ENCODE measurements around the gene FSTL5.

Gene FSTL5

GRCh38 chr4:161573836-161574235, 590.0 kb downstream of the FSTL5 start:
- Histone ChIP-seq H3K36me3 (no peaks in the 10 kb centered on the region), H3K4me1 (ENCODE audit: control insufficient read depth in 1 of 2, insufficient read depth in 1 of 2, low read depth in 1 of 2, low read length in 1 of 2) (no peaks in the 10 kb centered on the region), H3K4me3 (ENCODE audit: low read depth in 1 of 2, low read length in 1 of 2) (no peak overlapping the region), H3K9me3 (no peaks in the 10 kb centered on the region), H3K27me3 (no peaks in the 10 kb centered on the region), H3K27ac (no peak overlapping the region)
- TF ChIP-seq CTCF (IDR thresholded peaks at IDR 0.05): no peak

DNA sequence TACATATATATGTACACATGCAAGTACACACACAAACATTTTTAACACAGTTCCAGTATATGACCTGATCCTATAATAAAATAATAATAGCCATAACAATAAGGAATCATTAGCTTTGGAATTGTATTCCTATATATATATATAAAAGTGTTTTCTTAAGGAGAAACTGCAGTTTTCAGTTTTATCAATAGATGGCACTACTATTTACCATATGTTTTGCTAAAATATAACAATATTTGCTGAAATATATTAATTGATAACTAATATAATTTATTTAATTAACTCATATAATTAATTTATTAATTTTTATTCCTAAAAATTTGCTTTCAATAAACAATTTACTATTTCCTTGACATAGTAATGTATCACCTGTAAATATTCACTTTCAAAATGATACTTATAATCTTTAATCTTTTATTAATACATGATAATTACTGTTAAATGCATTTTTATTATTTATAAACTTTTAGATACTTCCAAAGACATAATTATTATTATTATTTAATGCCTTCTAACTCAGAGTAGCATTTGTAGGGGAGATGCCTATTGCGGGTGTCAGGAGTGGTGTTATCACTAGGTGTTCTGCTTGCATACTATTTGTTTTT, 599.5 kb downstream of the FSTL5 start:
- Histone ChIP-seq H3K4me1 (ENCODE audit: control insufficient read depth in 1 of 2, insufficient read depth in 1 of 2, low read depth in 1 of 2, low read length in 1 of 2) (no peaks in the 10 kb centered on the region), H3K4me3 (ENCODE audit: low read depth in 1 of 2, low read length in 1 of 2) (no peak overlapping the region), H3K9me3 (no peaks in the 10 kb centered on the region), H3K27me3 (no peaks in the 10 kb centered on the region), H3K36me3 (no peaks in the 10 kb centered on the region), H3K27ac (no peak overlapping the region)
- TF ChIP-seq CTCF (IDR thresholded peaks at IDR 0.05): no peak

DNA sequence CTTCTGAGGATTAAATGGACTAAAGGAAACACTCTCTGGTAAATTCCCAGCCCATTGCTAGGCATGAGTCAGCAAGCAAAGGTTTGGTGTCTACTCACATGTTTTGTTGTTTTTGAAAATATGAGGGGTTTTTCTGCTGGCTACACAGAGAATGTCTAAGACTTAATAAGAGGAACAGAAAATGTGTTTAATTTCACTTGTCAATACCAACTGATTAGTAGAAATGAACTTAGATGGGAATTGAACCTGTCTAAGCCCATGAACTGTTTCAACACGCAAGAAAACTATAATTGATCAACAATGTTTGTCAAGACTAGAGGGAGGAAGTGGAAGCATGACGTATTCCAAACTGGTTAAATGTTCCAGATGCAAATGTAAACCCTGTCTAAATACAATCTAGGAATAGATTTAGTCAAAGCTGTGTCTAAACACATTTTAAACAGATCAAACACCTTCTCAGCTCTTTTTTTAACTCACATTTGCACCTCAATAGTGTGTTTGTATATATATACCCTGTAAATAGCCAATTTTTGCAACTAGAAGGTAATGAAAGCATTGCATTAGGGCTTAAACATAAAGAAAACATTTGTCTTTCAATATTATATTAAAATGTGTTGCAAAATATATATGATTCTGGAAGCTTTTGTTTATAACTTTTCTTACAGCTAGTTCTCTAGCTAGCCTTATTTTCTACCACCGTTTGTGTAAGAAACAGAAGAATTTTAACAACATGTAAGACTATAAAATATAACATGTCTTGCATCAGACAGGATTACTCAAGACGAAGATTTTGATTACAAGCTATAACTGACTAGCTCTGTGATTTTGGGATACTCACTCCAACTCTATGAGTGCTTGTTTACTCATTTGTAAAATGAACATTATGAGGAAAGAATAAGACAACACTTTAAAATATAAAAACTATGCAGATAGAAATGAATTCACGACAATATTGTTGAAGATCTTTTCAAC, 607.8 kb downstream of the FSTL5 start:
- no peak for TF ChIP-seq CTCF (IDR thresholded peaks at IDR 0.05)
- Histone ChIP-seq H3K27me3 (no peaks in the 10 kb centered on the region), H3K9me3 (no peaks in the 10 kb centered on the region), H3K4me1 (ENCODE audit: control insufficient read depth in 1 of 2, insufficient read depth in 1 of 2, low read depth in 1 of 2, low read length in 1 of 2) (no peaks in the 10 kb centered on the region), H3K36me3 (no peaks in the 10 kb centered on the region), H3K27ac (no peak overlapping the region), H3K4me3 (ENCODE audit: low read depth in 1 of 2, low read length in 1 of 2) (no peak overlapping the region)

- Histone ChIP-seq H3K27me3 (no peaks in the 10 kb centered on the region), H3K27ac (no peak overlapping the region), H3K4me3 (ENCODE audit: low read depth in 1 of 2, low read length in 1 of 2) (no peak overlapping the region), H3K4me1 (ENCODE audit: control insufficient read depth in 1 of 2, insufficient read depth in 1 of 2, low read depth in 1 of 2, low read length in 1 of 2) (no peaks in the 10 kb centered on the region), H3K9me3 (no peaks in the 10 kb centered on the region), H3K36me3 (no peaks in the 10 kb centered on the region)
- TF ChIP-seq CTCF (IDR thresholded peaks at IDR 0.05): no peak
Observed at GRCh38 chr4:161554372-161554990, 609.3 kb downstream of the FSTL5 start.

- TF ChIP-seq CTCF (IDR thresholded peaks at IDR 0.05): no peak
- H3K4me1 ChIP-seq (ENCODE audit: control insufficient read depth in 1 of 2, insufficient read depth in 1 of 2, low read depth in 1 of 2, low read length in 1 of 2): no peaks in the 10 kb centered on the region
- H3K4me3 ChIP-seq (ENCODE audit: low read depth in 1 of 2, low read length in 1 of 2): no peak overlapping the region
- H3K9me3 ChIP-seq: no peaks in the 10 kb centered on the region
- H3K36me3 ChIP-seq: no peaks in the 10 kb centered on the region
- H3K27me3 ChIP-seq: no peaks in the 10 kb centered on the region
- no peak overlapping the region for H3K27ac ChIP-seq
Observed at GRCh38 chr4:161546902-161547301, 616.9 kb downstream of the FSTL5 start.
